GM19438 (cell line): ENCODE measurements around the gene NR5A1.

ENCODE experiments used
- ATAC-seq: cut with Tn5 transposase; IDR thresholded peaks from one replicate; pipeline ENCODE4 v1.9.1; 2021; ENCODE audit warnings: low read depth; ENCODE audit not compliant: unreplicated experiment

The NR5A1 gene

GRCh38 chr9:124468061-124468740 lies 39.0 kb downstream of the NR5A1 start:
- no peak for ATAC-seq

- no peak for ATAC-seq
These were observed 39.7 kb downstream of the NR5A1 start for GRCh38 chr9:124467410-124468060.

GRCh38 chr9:124465736-124466135 lies 41.5 kb downstream of the NR5A1 start:
- ATAC-seq, result no peak

- no peak for ATAC-seq
These were observed 44.5 kb downstream of the NR5A1 start for GRCh38 chr9:124462739-124463138.

- no peak for ATAC-seq
These were observed 48.8 kb downstream of the NR5A1 start for GRCh38 chr9:124458441-124458840.

- ATAC-seq, result no peak
These were observed 49.2 kb downstream of the NR5A1 start for GRCh38 chr9:124457887-124458431.

GRCh38 chr9:124457079-124457886 lies 49.9 kb downstream of the NR5A1 start:
- ATAC-seq, result no peak

- ATAC-seq, result no peak
These were observed 50.7 kb downstream of the NR5A1 start for GRCh38 chr9:124456341-124457078.

- no peak for ATAC-seq
These were observed 51.4 kb downstream of the NR5A1 start for GRCh38 chr9:124455820-124456219.

GRCh38 chr9:124454791-124455443 lies 52.3 kb downstream of the NR5A1 start:
- ATAC-seq, result no peak

- ATAC-seq, result no peak
These were observed 52.9 kb downstream of the NR5A1 start for GRCh38 chr9:124454296-124454695.

GRCh38 chr9:124453586-124454191 lies 53.5 kb downstream of the NR5A1 start:
- ATAC-seq, result no peak

GRCh38 chr9:124452841-124453585 lies 54.2 kb downstream of the NR5A1 start:
- ATAC-seq, result no peak

- no peak for ATAC-seq
These were observed 54.9 kb downstream of the NR5A1 start for GRCh38 chr9:124452326-124452725.

- no peak for ATAC-seq
These were observed 56.1 kb downstream of the NR5A1 start for GRCh38 chr9:124450931-124451661.

GRCh38 chr9:124450241-124450924 lies 56.8 kb downstream of the NR5A1 start, which contains the start of gene ADGRD2:
Gene ADGRD2, plus strand, starts transcription at chr9:124450451. Its CDS starts 1,216 bp downstream, at chr9:124451667.
- no peak for ATAC-seq

- ATAC-seq, result no peak
These were observed 57.6 kb downstream of the NR5A1 start for GRCh38 chr9:124449381-124450151.
